Suprapubic skin (tissue), 3 donors: Measurements from ENCODE around the gene KAZN.

Experiments used
- CTCF ChIP-seq, 2 donors: fragments of 200-600 bp in 1 of 2; fragments of 450-650 bp in 1 of 2; sonication (generic) in 1 of 2; IDR thresholded peaks; one replicate each; pipeline ENCODE4 v1.5.1; 2016 to 2019; ENCODE audit warnings: antibody characterized with exemption in 2 of 2, mild to moderate bottlenecking in 1 of 2, moderate library complexity in 1 of 2
- EP300 ChIP-seq: sonication (generic); formaldehyde crosslinking; IDR thresholded peaks from one replicate; pipeline ENCODE4 v1.6.1; 2017; ENCODE audit warnings: antibody characterized with exemption

GRCh38 chr1:14784790-14785773 lies 186.6 kb downstream of the KAZN start:
- TF ChIP-seq CTCF (IDR thresholded peaks at IDR 0.05) = no peak
- no peak for TF ChIP-seq EP300
